HG03460 (cell line): ENCODE data around the gene B4GALT5.
A peak's percentile ranks its signal among the peaks of the same experiment; 100 is the strongest.

Experiments
- ATAC-seq: cut with Tn5 transposase; IDR thresholded peaks from one replicate; pipeline ENCODE4 v1.9.1; 2021; ENCODE audit not compliant: unreplicated experiment

Gene B4GALT5

DNA sequence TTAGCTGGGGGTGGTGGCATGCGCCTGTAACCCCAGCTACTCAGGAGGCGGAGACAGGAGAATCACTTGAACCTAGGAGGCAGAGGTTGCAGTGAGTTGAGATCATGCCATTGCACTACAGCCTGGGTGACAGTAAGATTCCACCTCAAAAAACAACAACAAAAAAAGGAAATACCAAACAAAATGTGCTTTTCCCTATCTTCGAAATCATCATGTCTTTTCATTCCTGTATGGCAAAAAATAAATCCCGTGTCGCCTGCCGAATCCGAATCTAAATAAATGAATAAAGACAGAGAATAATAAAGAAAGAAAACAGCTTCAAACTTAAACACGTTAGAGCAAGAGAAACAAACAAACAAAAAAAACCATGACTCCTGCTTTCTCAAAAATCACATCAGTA, 11.8 kb downstream of the B4GALT5 start:
- ATAC-seq: no peak

DNA sequence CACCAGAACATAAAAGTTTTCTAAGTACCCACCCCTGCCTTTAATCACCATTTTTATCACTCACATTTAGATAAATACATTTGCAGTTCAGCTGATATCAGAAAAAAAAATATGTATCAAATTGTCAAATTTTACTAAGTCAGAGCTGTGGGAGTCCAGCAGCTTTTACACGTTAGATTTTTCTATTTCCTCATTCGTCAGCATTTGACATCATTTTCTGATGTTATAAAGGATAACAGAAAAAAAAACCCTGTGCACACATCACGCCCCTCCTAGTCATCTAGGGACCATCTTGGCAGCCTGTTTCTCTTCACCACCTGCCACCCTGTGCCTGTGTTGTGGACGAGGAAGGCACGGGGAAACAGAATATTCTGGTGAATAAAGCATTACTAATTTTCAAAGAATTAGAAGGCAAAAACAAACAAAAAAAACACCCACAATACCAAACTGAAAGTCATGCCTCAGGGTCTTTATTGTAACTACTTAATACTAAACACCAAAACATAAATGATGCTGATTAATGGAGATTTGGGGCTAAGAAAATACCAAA, 12.4 kb downstream of the B4GALT5 start:
- ATAC-seq: no peak

DNA sequence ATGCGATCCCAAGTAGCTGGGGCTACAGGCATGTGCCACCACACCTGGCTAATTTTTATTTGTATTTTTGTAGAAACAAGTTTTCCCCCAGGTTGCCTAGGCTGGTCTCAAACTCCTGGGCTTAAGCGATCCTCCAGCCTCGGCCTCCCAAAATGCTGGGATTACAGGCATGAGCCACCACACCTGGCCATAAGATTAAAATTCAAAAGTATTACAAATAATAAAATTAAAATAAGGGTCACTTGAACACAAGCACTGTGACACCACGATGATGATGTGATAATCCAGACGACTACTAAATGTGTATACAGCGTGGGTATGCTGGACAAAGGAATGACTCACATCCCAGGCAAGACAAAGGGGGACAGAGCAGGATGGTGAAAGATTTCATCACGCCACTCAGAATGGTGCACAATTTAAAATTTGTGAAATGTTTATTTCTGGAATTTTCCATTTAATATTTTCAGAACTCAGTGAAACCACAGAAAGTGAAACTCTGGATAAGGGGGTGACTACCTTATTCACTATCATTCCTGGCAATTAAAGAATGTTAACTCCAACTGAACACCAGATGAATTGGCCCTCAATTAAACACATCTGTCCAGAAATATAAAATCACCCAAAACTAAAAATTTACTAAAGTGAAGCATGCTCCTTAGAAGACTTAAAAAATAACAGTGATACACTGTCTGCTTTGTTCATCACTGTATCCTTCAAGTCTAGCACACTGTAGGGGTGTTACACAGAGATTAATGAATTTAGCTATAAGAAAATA, 13.1 kb downstream of the B4GALT5 start:
- ATAC-seq: no peak

DNA sequence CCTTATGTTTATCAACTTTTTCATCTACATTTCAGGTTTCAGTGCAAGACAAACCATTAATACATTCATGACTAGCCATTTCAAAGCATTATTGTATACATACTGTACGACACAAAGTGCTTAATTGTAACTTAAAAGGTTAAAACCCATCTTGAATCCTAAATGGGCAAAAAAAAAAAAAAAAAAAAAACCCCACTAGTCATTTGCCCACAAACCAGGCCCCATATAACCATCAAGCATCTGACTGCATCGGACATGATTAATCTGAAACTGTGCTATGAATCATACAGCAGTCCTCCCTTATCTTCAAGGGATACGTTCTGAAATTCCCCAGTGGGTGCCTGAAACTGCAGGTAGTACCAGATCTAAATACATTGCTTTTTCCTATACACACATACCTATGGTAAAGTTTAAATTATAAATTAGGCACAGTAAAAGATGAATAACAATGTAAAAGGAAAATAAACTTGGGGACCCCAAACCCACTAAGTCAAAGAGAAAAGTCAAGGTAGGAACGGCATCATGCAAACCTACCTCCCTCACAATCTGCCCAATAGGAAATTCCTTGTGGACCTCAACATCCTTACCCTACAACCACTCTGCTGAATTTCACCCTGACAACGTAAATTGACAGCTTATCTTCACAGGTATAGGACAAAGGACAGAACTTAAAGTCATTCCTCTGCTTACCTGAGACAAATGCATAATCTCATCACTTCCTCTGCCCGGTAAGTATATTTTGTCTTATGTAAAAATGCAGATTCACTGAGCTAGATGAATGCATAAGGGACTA, 14.3 kb downstream of the B4GALT5 start:
- peak; percentile 79 for ATAC-seq

DNA sequence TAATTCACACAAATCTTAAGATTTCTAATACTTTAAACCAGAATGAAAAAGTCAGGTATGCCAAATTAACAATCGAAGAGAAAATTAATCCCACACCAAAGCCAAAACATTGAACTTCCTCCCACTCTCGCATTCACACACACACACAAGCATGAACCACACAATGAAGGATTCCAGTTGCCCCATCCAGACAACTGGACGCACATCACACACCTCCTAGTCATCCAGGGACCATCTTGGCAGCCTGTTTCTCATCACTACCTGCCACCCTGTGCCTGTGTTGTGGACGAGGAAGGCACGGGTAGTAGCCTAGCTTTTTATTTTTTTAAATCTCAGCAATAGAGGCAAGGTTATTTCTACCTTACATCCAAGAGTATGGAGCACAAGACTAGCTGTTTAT, 15.2 kb downstream of the B4GALT5 start:
- no peak for ATAC-seq

DNA sequence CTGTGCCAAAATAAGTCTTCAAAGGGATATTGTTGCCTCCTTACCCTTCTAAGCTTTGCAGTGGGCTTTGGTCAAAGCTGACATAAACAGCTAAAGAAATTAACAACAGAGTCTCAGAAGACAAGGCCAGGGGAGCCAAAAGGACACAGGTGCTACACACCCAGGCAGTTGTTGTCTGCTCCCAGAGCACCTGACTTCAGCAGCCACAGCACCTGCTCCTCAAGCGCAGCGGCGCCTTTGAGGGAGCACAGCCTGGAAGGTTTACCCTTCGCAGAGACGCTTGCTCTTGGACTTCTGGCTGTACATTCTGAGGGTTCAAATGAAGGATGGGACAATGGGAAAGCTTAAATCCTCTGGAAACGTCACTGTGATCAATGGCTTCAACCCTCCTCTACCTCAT, 16.6 kb downstream of the B4GALT5 start:
- ATAC-seq: no peak

DNA sequence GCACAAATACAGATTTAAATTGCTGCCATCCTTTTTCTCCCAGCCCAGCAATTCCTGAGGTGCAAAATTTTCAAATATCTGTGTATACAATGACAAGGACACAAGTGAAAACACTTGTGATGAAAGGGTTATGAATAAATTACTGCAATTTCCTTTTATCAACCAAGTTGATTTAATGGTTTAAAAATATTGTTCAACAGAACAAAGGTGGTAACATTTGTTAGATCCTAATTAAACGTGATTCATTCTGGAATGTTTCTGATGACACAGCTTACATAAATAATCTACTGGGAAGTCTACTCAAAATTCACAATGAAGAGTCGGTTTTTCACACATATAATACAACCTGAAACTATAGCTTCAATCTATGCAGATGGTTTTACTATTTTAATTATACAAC, 17.1 kb downstream of the B4GALT5 start:
- no peak for ATAC-seq

DNA sequence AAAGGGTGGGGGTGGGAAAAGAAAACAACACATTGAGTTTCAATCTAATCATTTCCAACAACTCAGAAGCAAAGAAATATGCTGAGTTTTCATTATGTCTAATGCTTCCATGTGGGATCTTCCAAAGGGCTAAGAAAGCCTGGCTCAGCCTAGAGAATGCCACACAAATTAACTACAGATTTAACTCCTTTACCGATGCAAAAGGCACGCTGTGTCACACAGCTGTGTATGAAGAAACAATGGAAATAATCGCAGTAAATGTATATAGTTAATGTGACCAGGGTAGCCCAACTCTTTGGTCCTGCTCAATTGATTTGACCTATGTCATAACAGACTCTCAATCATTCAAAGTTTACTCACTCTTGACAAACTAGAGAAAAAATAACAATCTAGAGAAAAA, 17.8 kb downstream of the B4GALT5 start:
- no peak for ATAC-seq

DNA sequence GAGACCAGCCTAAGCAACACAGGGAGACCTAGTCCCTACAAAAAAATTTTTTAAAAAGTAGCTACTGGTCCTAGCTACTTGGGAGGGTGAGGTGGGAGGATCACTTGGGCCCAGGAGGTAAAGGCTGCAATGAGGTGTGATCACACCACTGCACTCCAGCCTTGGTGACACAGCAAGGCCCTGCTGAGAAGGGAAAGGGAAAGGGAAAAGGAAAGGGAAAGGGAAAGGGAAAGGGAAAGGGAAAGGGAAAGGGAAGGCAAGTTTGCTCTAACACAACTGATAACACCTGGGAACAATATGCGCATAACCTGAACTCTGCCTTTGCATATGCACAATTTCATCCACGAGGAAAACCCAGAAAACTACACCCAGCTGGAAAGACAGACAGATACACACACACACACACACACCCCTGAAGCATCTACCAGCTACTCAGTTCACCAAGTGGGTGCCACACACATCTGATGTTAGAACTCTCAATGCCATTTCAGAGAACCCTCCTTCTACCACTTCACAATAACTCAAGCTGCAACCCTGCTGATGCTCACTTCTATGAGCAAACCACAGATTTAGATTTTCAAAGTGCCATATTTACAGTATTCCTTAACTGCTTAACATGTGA, 19.1 kb downstream of the B4GALT5 start:
- ATAC-seq: no peak

DNA sequence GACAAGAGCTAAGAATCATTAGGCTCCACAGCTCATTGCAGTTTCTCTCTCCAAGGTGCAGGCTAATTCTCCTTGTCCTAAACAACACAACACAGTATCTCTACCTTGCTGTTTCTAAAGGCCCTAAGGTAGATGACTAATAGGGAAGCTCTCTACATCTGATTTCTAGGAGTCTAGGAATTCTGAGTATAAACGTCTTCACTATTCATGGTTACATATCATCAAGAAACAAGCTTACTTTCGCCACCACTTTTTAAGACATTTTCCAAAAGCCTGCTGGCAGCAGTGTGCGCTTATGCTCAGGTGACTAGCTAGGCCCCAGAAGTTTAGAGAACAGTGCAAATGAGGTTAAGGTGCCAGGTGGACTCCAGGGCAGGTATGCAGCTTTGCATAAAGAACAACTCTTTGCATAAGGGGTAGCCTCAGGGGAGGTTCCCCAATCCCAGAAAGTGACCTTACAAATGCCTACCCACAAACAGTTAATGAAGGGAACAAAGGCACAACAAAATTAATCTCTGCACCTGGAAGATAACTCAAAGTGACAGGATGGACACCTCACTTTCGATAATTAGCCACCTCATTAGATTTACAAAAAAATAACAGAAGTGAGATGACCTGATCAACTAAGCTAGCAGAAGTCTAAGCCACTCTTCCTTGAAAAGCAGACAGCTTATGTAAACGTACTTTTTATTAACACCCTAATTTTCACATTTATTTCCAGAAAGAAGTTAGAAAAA, 20.1 kb downstream of the B4GALT5 start:
- ATAC-seq: no peak

DNA sequence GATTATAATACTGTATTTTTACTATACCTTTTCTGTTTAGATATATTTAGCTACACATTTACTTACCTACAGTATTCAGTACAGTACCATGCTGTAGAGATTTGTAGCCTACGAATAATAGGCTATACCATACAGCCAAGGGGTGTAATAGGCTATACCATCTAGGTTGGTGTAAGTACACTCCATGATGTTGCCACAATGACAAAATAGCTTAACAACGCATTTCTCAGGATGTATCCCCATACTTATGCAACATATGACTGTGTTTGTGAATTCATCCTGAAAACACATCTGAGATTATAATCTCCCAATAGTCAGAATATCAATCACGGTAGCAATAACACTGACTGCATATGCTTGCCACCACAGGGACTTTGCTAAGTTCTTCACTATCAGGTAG, 20.7 kb downstream of the B4GALT5 start:
- ATAC-seq: no peak

DNA sequence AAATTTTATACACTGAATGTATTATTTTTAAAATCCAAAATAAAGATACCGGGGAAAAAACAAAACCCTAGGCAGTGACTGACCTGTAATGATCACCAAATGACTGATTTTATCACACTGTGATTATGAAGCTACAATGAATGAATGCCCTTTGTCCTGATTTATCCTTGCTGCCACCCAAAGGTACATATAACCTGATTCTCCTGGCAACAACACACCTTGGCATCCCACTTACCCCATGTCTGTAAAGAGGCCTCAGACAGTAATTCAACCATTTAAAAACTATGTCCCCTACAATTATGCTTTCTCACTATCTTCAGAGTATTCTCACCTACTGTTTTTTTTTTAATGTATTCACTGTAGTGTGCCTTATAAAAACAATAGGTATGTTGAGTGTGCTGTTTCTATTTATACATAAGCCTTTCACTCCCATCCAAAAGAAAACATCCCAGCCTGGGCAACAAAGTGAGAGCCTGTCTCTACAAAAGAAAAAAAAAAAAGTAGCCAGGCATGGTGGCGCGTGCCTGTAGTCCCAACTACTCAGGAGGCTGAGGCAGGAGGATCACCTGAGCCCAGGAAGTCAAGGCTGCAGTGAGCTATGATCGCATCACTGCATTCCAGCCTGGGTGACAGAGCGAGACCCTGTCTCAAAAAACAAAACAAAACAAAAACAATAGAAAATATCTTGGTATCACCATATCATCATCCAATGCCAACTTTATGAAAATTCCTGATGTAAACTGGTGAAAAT, 21.7 kb downstream of the B4GALT5 start:
- ATAC-seq: no peak

DNA sequence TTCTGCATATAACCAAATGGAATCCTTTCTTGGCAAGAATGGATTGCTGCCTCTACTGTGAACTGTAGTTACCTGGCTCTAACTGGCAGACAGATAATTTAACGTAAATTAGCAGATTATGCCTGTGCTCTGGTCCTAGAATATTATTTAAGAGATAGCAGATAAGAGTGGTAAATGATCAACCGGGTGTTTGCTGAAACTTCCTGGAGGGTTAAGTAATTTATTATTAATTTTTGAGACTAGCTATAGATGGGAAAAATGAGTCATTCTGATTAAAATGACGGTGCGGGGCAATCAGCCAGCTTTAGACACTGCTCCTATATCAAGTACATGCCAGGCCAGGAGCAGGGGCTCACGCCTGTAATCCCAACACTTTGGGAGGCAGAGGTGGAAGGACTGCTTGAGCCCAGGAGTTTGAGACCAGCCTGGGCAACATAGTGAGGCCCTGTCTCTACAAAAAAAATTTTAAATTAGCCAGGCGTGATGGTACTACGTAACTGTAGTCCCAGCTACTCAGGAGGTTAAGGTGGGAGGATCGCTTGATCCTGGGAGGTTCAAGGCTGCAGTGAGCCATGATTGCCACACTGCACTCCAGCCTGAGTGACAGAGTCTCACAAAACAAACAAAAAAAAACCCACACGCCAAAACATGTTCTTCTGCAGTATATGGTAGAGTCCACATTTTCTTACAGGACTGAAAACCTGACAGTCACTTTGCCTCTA, 22.6 kb downstream of the B4GALT5 start:
- ATAC-seq: peak; percentile 49

DNA sequence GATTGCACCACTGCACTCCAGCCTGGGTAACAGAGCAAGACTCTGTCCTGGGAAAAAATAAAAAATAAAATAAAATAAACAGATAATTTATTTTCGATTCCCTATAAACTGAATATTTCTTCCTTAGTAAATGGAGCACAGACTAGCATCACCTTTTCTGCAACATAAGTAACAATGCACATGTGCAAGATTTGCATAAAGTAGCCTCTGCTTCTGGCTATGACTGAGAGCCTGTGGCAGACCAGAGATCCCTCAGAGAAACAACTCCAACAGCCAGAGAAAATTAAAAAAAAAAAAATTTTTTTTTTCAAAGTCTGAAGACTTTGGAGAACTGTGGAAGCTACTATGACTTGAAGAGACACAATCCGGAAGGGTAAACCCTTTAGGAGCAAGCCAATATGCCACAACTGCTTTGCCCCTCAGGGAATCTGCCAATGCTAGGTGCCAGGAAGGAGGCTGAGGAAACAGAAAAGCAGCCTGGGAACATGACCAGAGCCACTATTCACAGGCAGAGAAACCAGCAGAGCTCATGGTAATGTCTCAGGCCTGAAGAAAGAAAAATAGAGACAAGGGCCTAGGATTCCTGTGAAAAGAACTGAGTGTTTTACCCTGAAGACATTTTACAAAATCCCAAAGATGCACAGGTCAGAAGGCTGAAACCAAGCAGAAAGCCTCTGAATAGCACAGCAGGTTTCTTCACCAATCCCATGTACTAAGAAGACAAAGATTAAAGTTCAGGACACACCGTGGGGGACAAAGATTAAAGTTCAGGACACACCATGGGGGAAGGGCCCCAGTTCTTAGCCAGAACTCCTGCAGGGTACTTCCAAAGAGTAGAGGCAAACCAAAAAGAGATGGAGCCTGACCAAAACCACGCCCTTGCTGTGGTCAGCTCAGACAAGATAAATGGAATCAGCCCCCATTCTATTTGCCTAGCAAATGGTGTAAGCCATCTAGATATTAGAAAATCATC, 25.8 kb downstream of the B4GALT5 start:
- no peak for ATAC-seq

DNA sequence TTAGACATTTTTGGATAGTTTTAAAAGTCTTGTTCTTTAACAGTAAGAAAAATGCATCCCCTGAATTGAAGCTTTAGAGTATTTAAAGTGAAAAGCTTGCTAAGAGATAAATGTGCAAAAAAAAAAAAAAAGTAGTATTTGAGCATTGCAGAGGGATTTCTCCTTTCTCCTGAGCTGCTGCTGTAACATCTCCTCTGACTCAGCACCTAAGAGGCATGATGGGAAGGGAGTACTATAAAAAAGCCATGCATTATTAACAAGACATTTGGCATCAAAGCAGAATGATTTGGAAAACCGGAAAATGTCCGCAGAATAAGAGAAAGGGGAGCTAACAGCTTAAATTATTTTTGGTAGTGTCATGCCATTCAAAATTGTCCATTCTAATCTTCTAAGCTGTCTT, 27.9 kb downstream of the B4GALT5 start:
- no peak for ATAC-seq

DNA sequence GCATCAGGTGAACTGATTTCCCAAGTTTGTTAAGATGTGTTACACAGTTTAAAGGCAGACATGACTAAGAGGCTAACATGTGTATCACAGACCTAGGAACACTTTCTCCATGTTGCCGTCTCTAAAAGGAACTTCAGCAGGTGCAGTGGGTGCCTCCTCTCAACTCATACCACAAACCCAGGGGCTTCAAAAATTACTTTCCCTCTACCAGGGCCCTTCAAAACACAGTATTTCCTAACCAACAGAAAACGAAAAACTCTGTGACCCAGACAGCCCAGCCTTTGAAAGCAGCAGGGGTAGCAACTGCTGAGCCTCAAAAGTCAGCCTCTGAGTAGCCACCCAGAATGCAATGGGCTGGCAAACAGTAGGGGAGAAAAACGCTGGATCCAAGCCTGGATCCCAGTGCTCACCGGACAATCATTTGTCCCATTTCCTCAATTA, 28.5 kb downstream of the B4GALT5 start:
- ATAC-seq: no peak

DNA sequence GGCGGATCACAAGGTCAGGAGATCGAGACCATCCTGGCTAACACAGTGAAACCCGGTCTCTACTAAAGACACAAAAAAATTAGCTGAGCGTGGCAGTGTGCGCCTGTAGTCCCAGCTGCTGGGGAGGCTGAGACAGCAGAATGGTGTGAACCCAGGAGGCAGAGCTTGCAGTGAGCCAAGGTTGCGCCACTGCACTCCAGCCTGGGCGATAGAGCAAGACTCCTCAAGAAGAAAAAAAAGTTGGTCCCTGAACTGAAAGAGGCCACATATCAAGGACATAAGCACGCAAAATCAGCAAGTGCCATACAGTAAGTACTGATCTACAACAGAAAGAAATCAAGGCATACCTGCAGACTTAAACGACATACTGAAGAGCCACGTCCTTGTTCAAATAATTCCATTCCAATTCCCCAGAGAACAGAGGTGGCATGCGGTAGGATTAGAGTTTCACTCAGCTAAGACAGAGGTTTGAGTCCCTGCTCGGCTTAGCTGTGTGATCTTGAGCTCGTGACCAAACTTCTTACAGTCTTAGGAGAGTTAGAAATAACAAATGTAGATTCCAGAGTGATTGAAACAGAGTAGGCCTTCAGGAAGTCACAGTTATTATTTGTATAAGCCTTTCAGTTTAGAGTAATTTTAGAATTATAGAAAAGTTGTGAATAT, 29.2 kb downstream of the B4GALT5 start:
- ATAC-seq: no peak

DNA sequence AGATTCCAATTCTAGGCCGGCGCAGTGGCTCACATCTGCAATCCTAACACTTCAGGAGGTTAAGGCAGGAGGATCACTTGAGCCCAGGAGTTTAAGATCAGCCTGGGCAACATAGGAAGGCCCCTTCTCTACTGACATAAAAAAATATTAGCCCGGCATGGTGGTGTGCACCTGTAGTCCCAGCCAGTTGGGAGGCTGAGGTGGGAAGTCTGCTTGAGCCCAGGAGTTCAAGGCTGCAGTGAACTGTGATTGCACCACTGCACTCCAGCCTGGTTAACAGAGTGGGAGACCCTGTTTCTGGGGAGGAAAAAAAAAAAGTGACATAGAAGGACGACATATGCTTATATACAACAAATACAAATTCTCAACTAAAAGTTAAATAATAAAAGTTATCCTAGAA, 30.9 kb downstream of the B4GALT5 start:
- no peak for ATAC-seq
